HepG2 (cell line): ENCODE measurements around the gene GRIN3B. TPM values are rescaled to one million over a fixed set of nuclear protein-coding genes. Genes with fewer than 3 reads are reported as not detected.

ENCODE experiments used
- polyA plus RNA-seq, 8 experiments: library from polyadenylated mRNA; depleted of rRNA in 3 of 8; stranded (reverse) in 7 of 8; unstranded in 1 of 8; fragments of >200 nt; fragmentation: Illumina TruSeq in 4 of 8; extraction: Trizol in 4 of 8; gene quantifications; 2 replicates each; pipeline versions ENCODE4 v1.2.1 to v1.2.3, GENCODE V29; 2011 to 2016; ENCODE audit warnings: low read depth in 4 of 8, missing spikeins in 1 of 8, mixed read lengths in 1 of 8; ENCODE audit not compliant: insufficient read depth in 1 of 8
- small RNA-seq, 3 experiments: library from RNA; depleted of rRNA; stranded (forward); fragments of <200 nt; gene quantifications; one replicate each; pipeline ENCODE3, GENCODE V24; 2012; ENCODE audit warnings: low read depth in 2 of 3, low replicate concordance in 1 of 3; ENCODE audit not compliant: insufficient read length in 3 of 3, insufficient read depth in 2 of 3
- total RNA-seq, 5 experiments: library from RNA; depleted of rRNA; stranded (reverse); fragments of >200 nt; fragmentation: Illumina TruSeq; extraction: Trizol; gene quantifications; 2 replicates each; pipeline ENCODE4 v1.2.3, GENCODE V29; 2016; ENCODE audit warnings: low read depth in 1 of 5

GRIN3B gene
- total and polyA plus RNA-seq, 2 of the 13 experiments (the other 11 are each of a cell fraction or from before 2014, with no cell fraction given), result 0.07 to 0.20 TPM

Small RNA genes lying within 50 kb of the gene (small RNA-seq; reads per million reads assigned to genes)
- 0 to 3.9 (median 0.65) reads per million in 3 experiments for gene RNU6-2

Other genes starting within 250 kb of the GRIN3B start
- 1.1 and 1.3 TPM in 2 replicates for gene MISP, start 249.3 kb upstream of the GRIN3B start, total RNA-seq (2016; rRNA removed; fragmentation: Illumina TruSeq; extraction: Trizol)
- 0.67 and 0.71 TPM in 2 replicates for gene MISP, start 249.3 kb upstream of the GRIN3B start, polyA plus RNA-seq (2011; rRNA removed)
- 188 and 195 TPM in 2 replicates for gene PTBP1, start 203.0 kb upstream of the GRIN3B start, total RNA-seq (2016; rRNA removed; fragmentation: Illumina TruSeq; extraction: Trizol)
- gene PTBP1, start 203.0 kb upstream of the GRIN3B start, polyA plus RNA-seq (2011; rRNA removed), result 288 and 314 TPM in 2 replicates
- 0.07 TPM in 1 of 2 replicates, not detected in the other for gene PLPPR3, start 178.5 kb upstream of the GRIN3B start, total RNA-seq (2016; rRNA removed; fragmentation: Illumina TruSeq; extraction: Trizol)
- 0.16 and 0.17 TPM in 2 replicates for gene PLPPR3, start 178.5 kb upstream of the GRIN3B start, polyA plus RNA-seq (2011; rRNA removed)
- gene AZU1, start 172.6 kb upstream of the GRIN3B start, total RNA-seq (2016; rRNA removed; fragmentation: Illumina TruSeq; extraction: Trizol), result not detected in 2 replicates
- 0.08 TPM in 1 of 2 replicates, not detected in the other for gene AZU1, start 172.6 kb upstream of the GRIN3B start, polyA plus RNA-seq (2011; rRNA removed)
- not detected in 2 replicates for gene PRTN3, start 159.4 kb upstream of the GRIN3B start, total RNA-seq (2016; rRNA removed; fragmentation: Illumina TruSeq; extraction: Trizol)
- 0.10 TPM in 1 of 2 replicates, not detected in the other for gene PRTN3, start 159.4 kb upstream of the GRIN3B start, polyA plus RNA-seq (2011; rRNA removed)
- not detected in 2 replicates for gene ELANE, start 148.1 kb upstream of the GRIN3B start, total RNA-seq (2016; rRNA removed; fragmentation: Illumina TruSeq; extraction: Trizol)
- gene ELANE, start 148.1 kb upstream of the GRIN3B start, polyA plus RNA-seq (2011; rRNA removed), result not detected in 2 replicates
- gene CFD, start 140.8 kb upstream of the GRIN3B start, total RNA-seq (2016; rRNA removed; fragmentation: Illumina TruSeq; extraction: Trizol), result 3.6 and 4.6 TPM in 2 replicates
- 2.3 and 3.9 TPM in 2 replicates for gene CFD, start 140.8 kb upstream of the GRIN3B start, polyA plus RNA-seq (2011; rRNA removed)
- 14.8 and 18.4 TPM in 2 replicates for gene MED16, start 107.2 kb upstream of the GRIN3B start, total RNA-seq (2016; rRNA removed; fragmentation: Illumina TruSeq; extraction: Trizol)
- gene MED16, start 107.2 kb upstream of the GRIN3B start, polyA plus RNA-seq (2011; rRNA removed), result 13.3 and 16.9 TPM in 2 replicates
- gene RNU6-9, start 106.9 kb upstream of the GRIN3B start, total RNA-seq (2016; rRNA removed; fragmentation: Illumina TruSeq; extraction: Trizol), result under 0.01 TPM in 1 of 2 replicates, not detected in the other
- gene RNU6-9, start 106.9 kb upstream of the GRIN3B start, polyA plus RNA-seq (2011; rRNA removed), result not detected in 2 replicates
- 21.8 and 26.2 TPM in 2 replicates for gene R3HDM4, start 87.2 kb upstream of the GRIN3B start, total RNA-seq (2016; rRNA removed; fragmentation: Illumina TruSeq; extraction: Trizol)
- gene R3HDM4, start 87.2 kb upstream of the GRIN3B start, polyA plus RNA-seq (2011; rRNA removed), result 26.9 and 40.4 TPM in 2 replicates
- 3.9 and 10.2 TPM in 2 replicates for gene KISS1R, start 83.1 kb upstream of the GRIN3B start, total RNA-seq (2016; rRNA removed; fragmentation: Illumina TruSeq; extraction: Trizol)
- gene KISS1R, start 83.1 kb upstream of the GRIN3B start, polyA plus RNA-seq (2011; rRNA removed), result 1.1 and 1.5 TPM in 2 replicates
- 53.8 and 71.3 TPM in 2 replicates for gene ARID3A, start 74.4 kb upstream of the GRIN3B start, total RNA-seq (2016; rRNA removed; fragmentation: Illumina TruSeq; extraction: Trizol)
- gene ARID3A, start 74.4 kb upstream of the GRIN3B start, polyA plus RNA-seq (2011; rRNA removed), result 77.9 and 102 TPM in 2 replicates
- 47.6 and 49.7 TPM in 2 replicates for gene WDR18, start 16.1 kb upstream of the GRIN3B start, total RNA-seq (2016; rRNA removed; fragmentation: Illumina TruSeq; extraction: Trizol)
- 36.4 and 44.6 TPM in 2 replicates for gene WDR18, start 16.1 kb upstream of the GRIN3B start, polyA plus RNA-seq (2011; rRNA removed)
- gene TMEM259, start 20.7 kb downstream of the GRIN3B start, total RNA-seq (2016; rRNA removed; fragmentation: Illumina TruSeq; extraction: Trizol), result 20.5 and 64.7 TPM in 2 replicates
- gene TMEM259, start 20.7 kb downstream of the GRIN3B start, polyA plus RNA-seq (2011; rRNA removed), result 164 and 232 TPM in 2 replicates
- gene RNU6-2, start 21.1 kb downstream of the GRIN3B start, total RNA-seq (2016; rRNA removed; fragmentation: Illumina TruSeq; extraction: Trizol), result under 0.01 TPM in 1 of 2 replicates, not detected in the other
- gene RNU6-2, start 21.1 kb downstream of the GRIN3B start, polyA plus RNA-seq (2011; rRNA removed), result not detected in 2 replicates
- gene CNN2, start 26.2 kb downstream of the GRIN3B start, total RNA-seq (2016; rRNA removed; fragmentation: Illumina TruSeq; extraction: Trizol), result 70.0 and 84.5 TPM in 2 replicates
- 58.1 and 63.6 TPM in 2 replicates for gene CNN2, start 26.2 kb downstream of the GRIN3B start, polyA plus RNA-seq (2011; rRNA removed)
- gene ABCA7, start 39.7 kb downstream of the GRIN3B start, total RNA-seq (2016; rRNA removed; fragmentation: Illumina TruSeq; extraction: Trizol), result 1.3 and 4.4 TPM in 2 replicates
- 32.4 and 41.2 TPM in 2 replicates for gene ABCA7, start 39.7 kb downstream of the GRIN3B start, polyA plus RNA-seq (2011; rRNA removed)
- 0.48 and 0.84 TPM in 2 replicates for gene ARHGAP45, start 66.7 kb downstream of the GRIN3B start, total RNA-seq (2016; rRNA removed; fragmentation: Illumina TruSeq; extraction: Trizol)
- 32.0 and 40.3 TPM in 2 replicates for gene ARHGAP45, start 66.7 kb downstream of the GRIN3B start, polyA plus RNA-seq (2011; rRNA removed)
- gene POLR2E, start 95.0 kb downstream of the GRIN3B start, total RNA-seq (2016; rRNA removed; fragmentation: Illumina TruSeq; extraction: Trizol), result 140 TPM in 2 replicates
- gene POLR2E, start 95.0 kb downstream of the GRIN3B start, polyA plus RNA-seq (2011; rRNA removed), result 272 and 305 TPM in 2 replicates
- 426 and 535 TPM in 2 replicates for gene GPX4, start 103.6 kb downstream of the GRIN3B start, total RNA-seq (2016; rRNA removed; fragmentation: Illumina TruSeq; extraction: Trizol)
- gene GPX4, start 103.6 kb downstream of the GRIN3B start, polyA plus RNA-seq (2011; rRNA removed), result 613 and 728 TPM in 2 replicates
- 5.8 and 10.4 TPM in 2 replicates for gene SBNO2, start 173.8 kb downstream of the GRIN3B start, total RNA-seq (2016; rRNA removed; fragmentation: Illumina TruSeq; extraction: Trizol)
- gene SBNO2, start 173.8 kb downstream of the GRIN3B start, polyA plus RNA-seq (2011; rRNA removed), result 8.6 and 10.8 TPM in 2 replicates
- gene STK11, start 205.4 kb downstream of the GRIN3B start, total RNA-seq (2016; rRNA removed; fragmentation: Illumina TruSeq; extraction: Trizol), result 28.4 and 43.6 TPM in 2 replicates
- 27.5 and 40.8 TPM in 2 replicates for gene STK11, start 205.4 kb downstream of the GRIN3B start, polyA plus RNA-seq (2011; rRNA removed)
- gene CBARP, start 237.6 kb downstream of the GRIN3B start, total RNA-seq (2016; rRNA removed; fragmentation: Illumina TruSeq; extraction: Trizol), result 0.27 and 1.2 TPM in 2 replicates
- 1.4 and 2.8 TPM in 2 replicates for gene CBARP, start 237.6 kb downstream of the GRIN3B start, polyA plus RNA-seq (2011; rRNA removed)
- gene ATP5F1D, start 241.3 kb downstream of the GRIN3B start, total RNA-seq (2016; rRNA removed; fragmentation: Illumina TruSeq; extraction: Trizol), result 78.7 and 88.0 TPM in 2 replicates
- 39.4 and 49.3 TPM in 2 replicates for gene ATP5F1D, start 241.3 kb downstream of the GRIN3B start, polyA plus RNA-seq (2011; rRNA removed)
- 8.4 and 10.7 TPM in 2 replicates for gene MIDN, start 248.2 kb downstream of the GRIN3B start, total RNA-seq (2016; rRNA removed; fragmentation: Illumina TruSeq; extraction: Trizol)
- 18.0 and 19.6 TPM in 2 replicates for gene MIDN, start 248.2 kb downstream of the GRIN3B start, polyA plus RNA-seq (2011; rRNA removed)